GM18858 (cell line): ENCODE data around the gene PLA2G4E.

ENCODE experiments used
- ATAC-seq: cut with Tn5 transposase; IDR thresholded peaks from one replicate; pipeline ENCODE4 v1.9.1; 2021; ENCODE audit not compliant: unreplicated experiment

Gene PLA2G4E

DNA sequence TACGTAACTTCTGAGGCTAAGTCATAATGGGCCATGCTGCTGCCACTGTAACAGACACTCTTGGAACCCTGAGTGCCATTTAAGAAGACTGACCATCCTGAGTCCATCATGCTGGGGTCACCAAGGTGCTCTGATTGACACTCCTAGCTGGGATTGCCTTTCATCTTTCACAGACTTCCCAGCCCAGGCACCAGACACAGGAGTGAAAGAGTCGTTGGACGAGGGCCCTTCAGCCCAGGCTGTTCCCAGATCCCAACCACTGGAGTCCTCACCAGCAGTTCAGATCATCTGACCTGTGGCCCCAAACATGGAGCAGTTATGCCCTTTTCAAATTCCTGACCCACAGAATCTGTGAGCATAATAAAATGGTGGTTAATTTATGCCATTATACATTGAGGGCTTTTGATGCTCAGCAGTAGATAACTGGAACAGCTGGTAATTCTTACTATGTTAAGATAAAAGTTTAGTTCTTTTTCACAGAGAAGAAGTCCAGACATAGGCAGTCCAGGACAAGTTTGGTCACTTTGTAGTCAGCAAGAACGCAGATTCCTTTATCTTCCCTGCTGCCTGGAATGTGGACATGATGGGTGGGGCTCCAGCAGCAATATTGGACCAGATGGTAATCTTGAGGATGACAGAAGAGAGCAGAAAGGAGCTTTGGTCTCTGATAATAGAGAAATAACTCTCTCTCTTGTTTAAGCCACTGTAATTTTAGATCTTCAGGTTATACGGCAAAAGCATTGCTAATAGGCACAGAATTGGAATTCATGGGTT is 41.2 kb downstream of the PLA2G4E start:
- no peak for ATAC-seq

DNA sequence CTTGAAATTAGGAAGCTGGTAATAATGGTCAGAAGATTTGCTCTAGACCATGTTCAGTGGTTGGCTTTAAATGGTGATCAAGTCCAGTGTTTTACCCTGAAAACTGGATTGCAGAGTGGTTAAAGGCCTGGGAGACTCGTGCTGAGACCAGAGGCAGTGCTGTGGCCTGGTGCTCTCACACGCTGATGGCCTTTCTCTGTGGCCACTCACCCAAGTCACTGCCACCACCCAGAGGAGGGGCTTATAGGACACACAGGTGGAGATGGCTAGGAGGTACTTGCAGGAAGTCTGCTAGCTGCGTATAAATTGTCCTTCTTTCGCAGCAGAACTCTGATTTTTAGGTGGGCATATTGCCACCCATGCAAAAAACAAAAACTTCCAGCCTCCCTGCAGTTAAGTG is 42.3 kb downstream of the PLA2G4E start:
- no peak for ATAC-seq

DNA sequence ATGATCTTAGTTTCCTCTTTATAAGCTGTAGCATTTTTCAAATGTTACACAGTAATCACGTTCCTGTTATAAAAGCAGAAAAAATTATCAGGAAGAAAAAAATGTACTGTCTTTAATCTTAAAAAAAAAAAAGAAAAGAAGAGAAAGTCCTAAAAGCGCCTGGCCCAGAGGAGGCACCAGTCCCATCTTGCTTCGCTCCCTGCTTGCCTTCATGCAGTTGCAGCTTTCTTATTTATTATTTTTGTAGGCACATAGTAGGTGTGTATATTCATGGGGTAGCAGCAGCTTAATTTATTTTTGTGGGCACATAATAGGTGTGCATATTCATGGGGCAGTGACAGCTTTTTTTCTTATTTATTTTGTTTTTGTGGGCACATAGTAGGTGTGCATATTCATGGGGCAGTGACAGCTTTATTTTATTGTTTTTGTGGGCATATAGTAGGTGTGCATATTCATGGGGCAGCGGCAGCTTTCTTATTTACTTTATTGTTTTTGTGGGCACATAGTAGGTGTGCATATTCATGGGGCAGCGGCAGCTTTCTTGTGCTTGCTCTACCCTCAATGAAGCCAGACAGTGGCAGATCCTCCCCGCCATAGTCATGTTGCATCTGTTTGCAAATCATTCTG is 43.0 kb downstream of the PLA2G4E start:
- no peak for ATAC-seq

DNA sequence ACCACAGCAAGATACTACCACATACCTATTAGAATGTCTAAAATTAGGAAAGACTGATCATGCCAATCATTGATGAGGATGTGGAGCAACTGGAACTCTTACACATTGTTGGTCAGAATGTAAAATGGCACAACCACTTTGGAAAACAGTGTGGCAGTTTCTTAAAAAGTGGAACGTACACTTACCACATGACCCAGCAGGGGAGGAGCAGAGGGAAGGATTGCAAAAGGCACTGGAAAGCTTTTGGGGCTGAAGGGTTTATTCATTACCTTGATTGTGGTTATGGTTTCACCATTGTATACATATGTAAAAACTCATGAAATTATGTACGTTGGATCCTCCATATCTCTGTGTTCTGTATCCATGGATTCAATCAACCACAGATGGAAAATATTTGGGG is 45.2 kb downstream of the PLA2G4E start:
- ATAC-seq: no peak

DNA sequence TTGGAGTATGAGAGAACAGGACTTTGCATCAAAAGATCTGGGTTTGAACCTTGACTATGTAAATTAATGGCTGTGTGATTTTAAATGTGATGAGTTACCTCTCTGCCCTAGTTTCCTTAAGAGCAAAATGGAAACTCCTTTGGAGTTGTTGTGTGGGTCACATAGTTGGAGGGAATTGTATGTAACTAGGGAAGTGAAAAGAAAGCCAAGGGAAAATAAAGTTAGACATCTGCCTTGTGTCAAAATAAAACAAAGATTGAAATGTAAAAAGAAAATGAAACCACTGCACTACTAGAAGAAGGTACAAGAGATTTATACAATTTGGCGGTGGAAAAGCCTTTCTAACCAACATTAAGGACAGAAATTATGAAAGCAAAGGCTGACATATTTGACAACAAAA is 46.8 kb downstream of the PLA2G4E start:
- no peak for ATAC-seq

DNA sequence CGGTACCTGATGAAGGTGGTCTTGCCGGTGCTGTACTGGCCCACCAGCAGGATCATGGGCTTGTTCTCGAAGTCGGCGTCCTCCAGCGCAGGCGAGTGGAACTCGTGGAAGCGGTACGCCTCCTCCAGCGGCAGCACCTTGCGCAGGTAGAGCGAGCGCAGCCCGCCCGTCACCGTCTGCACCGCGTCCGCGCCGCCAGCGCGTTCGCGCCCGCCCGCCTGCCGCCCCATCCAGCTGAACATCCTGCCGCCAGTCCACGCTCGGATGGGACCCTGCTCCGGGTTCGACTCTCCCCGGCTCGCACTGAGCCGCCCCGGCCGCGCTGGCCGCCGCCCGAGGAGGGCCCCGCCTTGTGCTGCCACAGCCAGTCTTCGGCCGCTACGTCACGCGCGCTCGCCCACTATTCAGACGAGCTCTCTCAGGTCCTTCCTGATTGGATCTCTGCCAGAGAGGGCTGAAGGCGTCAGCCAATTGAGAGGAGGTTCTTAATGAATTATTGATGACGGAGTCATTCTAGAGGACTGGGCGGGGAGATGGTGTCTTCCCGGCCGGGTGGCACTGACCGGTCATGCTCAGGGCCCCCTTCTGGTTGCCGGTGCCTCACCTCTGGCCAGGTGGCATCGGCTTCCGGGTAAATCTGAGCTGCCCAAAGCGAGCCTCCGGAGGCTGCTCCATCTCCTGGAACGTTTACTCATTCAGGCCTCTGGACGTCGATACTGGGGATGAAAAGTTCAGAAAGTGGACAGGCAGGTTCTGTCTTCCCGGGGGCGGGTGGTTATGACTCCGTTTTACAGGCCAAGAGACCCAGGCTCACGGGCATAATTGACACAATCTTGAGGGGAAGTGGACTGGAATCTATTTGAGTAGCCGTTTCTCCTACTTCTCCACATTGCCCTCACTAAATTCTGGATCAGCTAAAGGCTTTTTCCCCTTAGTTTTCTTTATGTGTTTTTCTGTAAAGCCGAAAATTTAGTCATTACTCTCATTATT is 48.3 kb downstream of the PLA2G4E start, which contains the start of gene EHD4:
Gene EHD4, minus strand, starts transcription at position 305 of the 990 bp plus-strand sequence. Its CDS starts 63 bp downstream, at position 242.
- peak; percentile 74 for ATAC-seq

DNA sequence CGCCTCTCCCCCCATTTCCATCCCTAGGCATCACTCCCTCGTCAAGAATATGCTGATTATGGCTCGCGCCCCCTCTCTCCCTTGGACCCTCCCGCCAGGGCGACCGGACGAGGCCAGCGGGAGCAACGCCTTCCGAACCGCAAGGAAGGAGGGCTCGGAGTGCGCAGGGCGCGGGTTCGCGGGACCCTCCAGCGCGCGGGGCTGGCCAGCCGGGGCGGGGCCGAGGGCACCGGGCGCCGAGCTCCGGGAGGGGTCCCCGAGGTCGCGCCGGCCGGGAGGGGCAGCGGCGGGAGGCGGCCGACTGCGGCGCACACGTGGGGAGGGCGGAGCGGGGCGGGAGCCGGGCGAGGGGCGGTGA is 49.0 kb downstream of the PLA2G4E start:
- no peak for ATAC-seq

DNA sequence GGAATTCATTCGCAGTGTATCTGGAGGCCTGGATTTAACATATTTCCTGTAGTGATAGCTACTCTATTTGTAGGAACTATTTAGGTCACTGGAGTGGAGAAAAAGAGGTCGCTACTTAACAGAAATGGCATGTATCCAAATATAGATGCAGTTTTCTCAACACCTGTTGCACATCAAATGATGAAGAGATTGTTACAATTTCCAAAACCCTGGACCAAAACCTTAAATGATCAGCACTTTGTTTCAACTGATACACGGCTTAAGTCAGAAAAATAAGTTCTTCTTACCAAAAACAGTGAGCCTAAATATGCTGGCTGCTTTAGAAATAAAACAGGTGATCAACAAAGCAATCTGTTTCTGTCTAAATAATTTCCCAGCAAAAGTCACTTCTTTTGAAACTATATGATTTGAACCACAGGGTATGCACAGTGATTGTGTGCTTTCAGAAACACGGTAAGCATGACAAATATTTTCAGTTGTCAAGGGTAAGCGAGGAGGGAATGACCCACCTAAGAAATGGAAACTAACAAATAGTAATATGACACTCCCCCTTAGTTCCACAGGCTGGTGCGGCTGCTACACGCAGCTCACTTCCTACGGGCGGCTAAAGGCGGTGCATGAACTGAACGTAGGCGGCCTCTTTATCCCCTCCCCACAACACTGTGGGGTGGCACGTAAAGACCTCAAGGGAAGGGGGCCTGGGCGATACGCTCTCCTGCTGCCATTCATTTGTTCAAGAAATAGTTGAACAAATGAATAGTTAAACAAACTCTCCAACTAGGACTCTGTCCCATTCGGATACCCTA is 49.5 kb downstream of the PLA2G4E start:
- peak; percentile 34 for ATAC-seq

DNA sequence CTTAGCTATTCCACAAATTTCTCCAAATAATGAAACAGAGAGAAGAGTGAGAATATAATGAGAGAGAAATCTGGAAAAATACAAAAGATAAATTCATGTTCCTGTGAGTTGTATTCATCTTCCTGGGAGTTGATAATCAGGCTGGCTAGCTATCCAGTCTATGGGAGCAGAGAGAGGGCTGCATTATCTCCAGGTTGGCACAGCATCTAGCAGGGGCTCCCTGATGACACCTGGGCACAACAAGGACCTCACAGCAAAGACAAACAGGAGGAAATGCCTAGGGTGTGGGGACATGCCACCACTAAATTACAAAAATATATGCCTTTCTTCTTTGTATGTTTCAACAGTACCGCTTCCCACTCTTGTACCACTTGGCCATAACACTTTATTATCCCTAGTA is 50.4 kb downstream of the PLA2G4E start:
- no peak for ATAC-seq

DNA sequence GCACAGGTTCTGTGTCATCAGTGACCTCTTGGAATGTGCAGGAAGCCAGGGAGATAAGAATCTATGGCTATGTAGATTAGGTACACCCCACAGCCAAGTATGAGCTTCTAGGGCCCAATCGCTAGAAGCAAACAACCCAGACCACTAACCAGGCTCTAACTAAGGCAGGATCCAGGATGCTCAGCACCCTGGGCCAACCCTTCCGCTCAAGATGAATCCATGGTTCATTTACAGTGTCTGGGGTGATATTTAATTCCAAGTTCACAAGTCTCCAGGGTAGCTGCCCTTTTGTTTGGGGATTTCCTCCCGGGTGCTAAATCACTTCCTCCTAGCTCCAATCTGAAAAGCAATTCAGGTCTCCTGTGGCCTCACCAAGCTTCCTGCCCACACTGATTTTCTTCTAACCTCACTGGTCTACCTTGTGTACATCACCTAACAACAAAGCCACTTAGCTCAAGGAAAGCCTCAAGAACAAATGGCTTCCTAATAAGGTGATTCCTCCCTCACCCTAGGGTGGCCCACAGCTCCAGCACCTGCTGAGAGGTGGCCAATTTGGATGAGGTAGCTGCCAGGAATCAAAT is 50.9 kb downstream of the PLA2G4E start:
- no peak for ATAC-seq

DNA sequence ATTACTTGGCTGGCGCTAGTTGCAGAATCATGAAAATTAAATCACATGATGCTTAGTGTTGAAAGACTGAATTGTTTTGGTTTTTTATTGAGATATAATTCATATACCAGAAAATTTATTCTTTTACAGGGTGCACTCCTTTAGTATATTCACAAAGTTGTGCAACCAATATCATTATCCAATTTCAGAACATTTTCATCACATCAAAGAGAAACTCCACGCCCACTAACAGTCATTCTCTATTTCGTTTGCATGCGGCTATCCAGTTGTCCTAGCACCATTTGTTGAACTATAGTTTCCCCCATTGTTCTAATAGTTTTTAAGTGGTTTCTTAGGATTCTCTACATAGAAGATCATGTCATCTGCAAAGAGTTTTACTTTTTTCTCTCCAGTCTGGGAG is 52.1 kb downstream of the PLA2G4E start:
- ATAC-seq: no peak

DNA sequence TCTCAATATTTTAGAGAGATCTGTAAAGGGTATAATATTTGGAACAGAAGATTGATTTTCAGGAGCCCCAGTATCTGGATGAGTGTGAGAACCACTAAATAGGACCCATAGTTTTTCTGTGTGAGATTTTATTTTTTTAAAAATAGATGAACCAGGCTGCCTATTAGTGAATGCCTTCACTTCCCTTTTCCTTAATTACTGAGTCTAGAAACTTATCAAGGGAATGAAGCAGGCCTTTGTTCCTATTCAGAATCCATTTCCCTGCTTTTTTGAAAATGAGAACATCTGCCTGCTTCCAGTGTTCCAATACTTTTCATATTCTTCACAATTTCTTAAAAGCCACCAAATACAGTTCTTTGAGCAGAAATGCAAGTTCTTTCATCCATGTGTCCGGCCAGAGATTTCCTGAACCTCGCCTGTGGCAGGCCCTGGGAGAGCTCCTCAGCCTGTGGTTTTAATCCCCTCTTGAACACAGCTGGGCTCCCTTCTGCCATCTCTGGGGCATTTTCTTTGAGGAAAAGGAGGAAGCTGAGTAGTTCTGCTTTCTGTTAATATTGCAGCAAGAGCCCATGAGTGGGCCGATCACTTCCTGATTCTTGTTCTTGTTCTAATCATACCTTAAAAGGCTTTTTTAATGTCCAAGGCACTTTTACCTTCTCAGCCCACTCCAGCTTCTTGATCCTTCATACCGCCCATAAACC is 53.2 kb downstream of the PLA2G4E start:
- no peak for ATAC-seq

DNA sequence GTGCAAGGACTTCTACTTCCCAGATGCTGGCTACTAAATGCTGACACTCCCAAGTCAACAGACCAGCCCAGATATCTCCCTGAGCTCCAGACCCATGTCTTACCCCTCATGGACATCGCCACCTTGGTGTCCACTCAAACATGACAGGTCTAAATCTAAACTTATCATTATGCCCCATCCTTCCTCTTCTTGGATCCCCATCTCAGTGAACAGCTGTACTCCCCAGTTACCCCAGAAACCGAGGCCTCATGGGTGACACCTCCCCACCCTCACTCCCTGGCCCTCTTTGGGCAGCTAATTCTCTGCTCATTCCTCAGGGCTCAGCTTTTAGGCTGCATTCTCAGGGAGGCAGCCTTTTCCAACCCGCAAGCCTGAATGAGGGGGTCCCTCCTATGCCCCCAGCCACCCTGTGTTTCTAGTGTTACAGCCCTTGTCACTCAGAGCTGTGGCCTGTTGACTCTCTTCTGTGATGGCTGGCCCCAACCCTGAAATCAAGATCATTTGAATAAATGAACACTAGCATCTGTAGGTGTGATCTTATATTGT is 53.8 kb downstream of the PLA2G4E start:
- ATAC-seq: no peak

DNA sequence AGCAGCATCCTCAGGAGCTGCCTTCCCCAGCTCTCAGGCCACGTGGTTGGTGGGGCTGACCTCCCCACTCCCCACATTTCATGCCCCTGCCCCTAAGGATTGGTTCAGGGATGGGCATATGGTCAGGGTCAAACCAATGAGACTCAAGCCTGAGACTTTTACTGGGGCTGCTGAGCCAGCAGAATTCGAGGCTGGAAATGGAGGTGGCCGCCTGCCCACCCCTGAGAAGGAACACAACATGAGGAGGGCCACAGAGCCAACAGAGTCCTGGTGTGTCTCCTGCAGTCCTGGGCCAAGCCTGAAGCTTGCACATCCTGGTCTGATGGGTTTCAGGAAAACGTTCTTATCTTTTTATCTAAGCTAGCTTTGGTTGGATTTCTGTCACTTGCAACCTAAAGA is 54.4 kb downstream of the PLA2G4E start:
- no peak for ATAC-seq

DNA sequence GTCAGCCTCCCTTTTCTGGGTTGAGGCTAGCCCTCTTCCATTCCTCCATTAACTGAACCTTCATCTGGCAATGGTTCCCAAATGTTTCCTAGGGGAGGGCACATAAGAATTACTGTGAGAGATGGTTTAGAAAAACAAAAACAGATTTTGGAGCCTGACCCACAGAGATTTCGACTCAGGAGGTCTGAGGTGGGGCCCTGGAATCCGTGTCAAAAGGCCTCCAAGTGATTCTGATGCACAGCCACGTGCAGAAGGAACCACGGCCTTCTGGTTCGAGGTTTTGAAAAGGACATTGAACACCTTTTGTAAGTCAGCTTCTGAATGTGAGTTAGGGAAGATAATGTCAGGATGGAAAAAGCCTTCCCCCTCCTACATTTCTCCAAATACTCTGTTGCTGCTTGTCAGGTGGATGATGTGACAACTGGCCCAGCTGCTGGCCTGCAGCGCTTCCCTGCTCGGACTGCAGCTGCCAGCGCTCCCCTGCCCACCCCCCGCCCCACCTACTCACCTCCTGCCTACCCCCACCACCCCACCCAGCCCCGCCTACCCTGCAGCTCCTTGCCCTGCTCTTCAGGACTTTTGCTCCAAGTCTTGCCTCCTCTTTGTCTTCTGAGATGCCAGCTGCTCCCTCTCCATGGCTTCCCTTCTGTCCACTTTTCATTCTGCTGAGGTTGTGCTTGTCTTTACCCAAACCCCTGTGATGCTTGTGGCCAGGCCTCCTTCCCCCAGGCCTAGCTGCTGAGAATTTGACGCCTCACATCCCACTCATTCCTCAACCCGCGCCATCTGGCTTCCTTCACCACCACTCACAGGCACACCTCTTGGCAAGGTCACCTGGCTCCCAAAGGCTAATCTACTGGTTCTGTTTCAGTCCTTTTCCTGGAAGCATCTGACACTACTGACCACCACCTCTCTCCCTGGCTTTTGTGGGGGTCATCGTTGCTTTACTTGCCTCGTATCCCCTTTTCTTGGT is 55.1 kb downstream of the PLA2G4E start:
- ATAC-seq: no peak

DNA sequence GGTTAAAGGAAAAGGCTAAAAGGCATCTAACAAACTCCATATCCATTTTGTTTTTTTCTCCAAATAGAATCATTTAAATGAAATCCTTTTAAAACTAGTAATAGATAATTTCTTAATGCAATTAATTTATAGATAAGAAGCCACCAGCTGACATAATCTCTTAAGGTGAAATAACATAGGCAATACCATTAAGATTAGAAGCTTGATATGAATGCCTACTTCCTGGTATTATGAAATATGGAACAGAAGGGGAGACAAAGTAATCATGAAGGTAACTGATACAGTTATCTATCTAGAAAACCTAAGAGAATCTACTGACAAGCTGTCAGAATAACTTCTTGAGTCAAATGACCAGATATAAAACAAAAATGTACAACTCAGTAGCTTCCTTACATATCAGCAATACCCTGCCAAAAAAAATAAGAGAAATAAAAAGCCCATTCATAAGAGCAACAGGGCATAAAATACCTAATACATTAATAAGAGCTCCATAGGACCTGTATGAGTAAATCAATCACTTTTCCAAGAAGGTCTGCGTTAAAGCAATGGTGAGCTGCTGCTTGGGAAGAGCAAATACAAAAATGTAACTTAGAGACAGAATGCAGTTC is 59.1 kb downstream of the PLA2G4E start:
- no peak for ATAC-seq

DNA sequence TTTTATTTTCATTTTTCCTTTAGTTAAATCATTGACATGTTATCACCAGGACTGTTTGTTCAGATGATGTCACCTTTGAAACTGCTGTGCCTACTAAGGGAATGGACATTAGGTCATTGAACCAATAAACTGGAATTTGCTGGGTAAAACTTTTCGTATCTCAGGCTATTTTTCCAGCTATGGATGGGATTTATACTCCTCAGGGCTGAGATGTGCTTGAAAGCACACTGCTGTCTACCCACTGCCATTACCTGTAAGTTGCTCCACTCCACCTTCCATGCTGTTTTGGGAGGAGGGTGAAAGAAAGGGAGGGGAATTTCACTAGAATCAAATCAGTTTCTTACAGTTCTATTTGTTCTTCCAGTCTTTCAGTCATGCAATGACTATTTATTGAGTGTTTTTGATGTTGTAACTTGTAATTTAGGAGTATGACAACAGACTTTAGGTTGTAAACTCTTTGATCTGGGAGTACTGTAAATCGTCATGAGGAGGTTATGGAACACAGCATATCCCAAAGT is 59.8 kb downstream of the PLA2G4E start:
- ATAC-seq: no peak

DNA sequence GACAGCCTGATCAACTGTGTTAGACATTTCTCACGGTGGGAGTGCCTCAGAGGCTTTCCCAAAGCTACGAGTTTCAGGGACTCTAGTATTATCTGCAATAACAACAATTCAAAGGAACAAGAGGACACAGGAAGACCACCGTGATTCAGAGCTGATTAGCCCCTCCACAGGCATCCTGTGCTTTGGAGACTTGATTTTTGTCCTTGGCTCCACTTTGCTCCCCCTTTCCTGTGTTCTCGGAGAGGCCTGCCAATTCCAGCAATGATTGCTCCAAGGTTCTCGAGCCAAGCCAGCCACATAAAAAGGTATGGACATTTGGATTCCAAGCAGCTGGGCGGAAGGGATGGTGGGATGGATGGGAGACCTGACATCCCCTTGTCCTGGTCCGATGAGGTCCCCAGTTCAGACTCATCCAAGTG is 62.8 kb downstream of the PLA2G4E start:
- ATAC-seq: no peak
